Left renal cortex interstitium (tissue), 4 donors: Measurements from ENCODE around the gene FAM228A. TPM values are rescaled to one million over a fixed set of nuclear protein-coding genes. Genes with fewer than 3 reads are reported as not detected.

Experiments
- DNase-seq, 4 donors: peaks; one replicate each; pipeline ENCODE4 v3.0.0-alpha.2; 2013; ENCODE audit warnings: low read depth in 4 of 4, low spot score in 2 of 4, missing footprints in 1 of 4
- polyA plus RNA-seq, 4 donors: library from polyadenylated mRNA; unstranded; fragments of 120-200 nt; gene quantifications; one replicate each; pipeline ENCODE4 v1.2.1, GENCODE V29; 2013; ENCODE audit not compliant: insufficient read length in 4 of 4

FAM228A gene
- polyA plus RNA-seq, 4 donors, result 0.70 to 1.6 (median 1.0) TPM

DNA sequence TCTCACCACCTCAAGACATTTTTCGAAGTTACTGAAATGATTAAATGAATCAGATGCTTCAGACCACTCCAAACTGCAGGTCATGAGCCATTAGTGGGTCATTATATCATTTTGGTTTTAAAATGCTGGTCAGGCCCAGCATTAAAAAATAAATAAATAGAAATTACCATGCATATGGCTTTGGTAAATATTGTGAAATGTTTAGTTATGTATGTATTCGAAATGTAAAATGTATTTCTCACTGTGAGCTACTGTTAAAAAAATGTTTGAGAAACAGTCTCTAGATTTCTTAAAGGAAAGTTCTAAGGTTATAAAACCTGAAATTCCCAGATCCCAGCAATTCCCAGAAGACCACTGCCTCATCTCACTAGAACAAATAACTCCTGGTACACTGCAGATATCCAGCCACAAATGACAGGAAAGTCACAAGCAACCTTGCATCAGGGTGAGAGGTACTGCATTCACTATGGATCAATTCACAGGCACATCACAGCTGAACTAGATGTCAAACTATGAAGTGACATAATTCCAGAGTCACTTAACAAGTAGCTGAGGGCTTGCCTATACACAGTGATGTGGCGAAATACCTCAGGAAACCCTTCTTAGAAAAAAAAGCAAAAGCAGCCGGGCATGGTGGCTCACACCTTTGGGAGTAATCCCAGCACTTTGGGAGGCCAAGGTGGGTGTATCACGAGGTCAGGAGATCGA lies 46.6 kb downstream of the FAM228A start:
- DNase-seq, result no peak

DNA sequence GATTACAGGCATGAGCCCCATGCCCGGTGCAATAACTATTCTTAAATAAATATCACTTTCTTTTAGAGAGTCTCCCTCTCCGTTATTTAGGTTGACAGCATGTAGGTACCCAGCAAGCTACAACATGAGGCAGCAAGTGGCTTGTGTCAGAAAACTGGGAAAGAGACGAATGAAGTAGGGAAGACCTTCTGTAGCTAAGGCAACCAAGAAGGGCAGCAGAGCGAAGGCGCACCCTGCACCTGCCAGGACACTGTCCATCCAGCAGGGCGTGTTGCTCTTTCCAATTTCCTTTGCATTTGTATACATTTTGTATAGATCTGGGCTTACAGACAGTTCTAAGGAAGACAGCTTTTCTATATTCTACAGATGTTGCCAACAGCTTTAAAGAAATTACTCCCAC lies 48.1 kb downstream of the FAM228A start:
- no peak for DNase-seq

DNA sequence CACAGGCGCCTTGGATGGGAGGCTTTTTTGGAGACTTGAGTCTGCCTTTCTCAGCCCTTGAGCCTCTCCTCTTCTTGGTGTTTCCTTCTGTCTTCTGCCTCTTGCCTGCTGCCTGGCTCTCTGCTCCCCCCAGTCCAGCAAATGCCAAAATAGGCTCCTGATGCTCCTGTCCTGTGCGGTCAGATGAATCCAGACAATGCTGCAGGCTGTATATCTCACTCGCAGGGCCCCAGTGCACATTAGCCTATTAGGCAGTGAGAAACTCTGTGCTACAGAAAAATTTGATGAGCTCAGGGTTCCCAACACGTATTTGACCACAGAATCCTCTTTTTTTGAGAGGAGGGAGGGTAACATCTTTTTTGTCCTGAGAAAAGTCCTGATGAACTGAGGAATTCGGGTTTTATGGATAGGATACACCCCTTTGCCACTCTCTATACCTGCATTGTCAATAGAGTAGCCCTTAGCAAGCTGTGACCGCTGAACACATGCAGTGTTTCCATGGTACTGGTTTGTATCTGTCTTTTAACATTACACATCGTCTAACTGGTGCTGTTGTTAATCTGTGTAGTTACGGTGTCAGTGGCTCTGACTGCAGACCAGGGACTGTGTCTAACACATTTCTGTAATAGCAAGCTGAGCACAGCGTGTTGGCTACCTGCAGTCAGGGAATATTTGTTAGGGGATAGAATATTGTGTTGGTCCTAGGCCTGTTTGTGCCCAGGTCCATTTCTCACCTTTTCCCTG lies 50.8 kb downstream of the FAM228A start:
- no peak for DNase-seq

DNA sequence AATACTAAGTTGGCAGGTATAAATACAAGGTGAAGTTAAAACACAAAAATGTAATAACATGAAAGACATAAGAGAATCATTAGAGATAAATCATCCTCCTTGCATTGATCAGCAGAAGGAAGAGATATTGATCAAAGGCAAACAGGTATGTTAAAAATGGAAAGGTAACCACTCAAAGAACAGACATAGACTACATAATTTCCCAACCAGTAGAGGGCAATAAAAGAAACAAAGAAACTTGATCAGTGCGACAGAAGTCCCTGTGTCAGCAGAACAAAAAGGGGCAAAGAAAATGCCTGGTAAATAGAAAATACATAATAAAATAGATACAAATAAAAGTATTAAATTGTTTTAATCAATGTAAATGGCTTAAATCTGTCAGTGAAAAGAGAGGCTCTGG lies 53.6 kb downstream of the FAM228A start:
- DNase-seq, result no peak

DNA sequence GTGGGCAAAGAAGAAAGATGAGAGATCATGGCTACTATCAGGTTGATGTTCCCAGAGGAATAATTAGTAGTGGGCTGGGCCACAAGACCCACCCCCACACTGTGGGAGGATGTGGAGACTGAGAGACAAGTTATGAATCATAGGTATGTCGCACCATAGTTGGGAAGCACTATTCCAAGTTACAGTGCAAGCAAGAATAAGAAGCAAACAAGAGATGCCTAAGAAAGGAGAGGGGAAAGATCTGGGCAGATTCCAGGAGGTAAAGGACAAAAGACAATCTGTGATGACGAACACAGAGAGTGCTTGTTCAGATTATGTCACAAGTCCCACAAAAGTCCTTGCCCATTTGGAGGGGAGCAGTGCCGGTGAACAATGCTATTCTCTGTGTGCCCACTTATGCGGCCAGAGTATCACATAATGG lies 56.6 kb downstream of the FAM228A start:
- no peak for DNase-seq

DNA sequence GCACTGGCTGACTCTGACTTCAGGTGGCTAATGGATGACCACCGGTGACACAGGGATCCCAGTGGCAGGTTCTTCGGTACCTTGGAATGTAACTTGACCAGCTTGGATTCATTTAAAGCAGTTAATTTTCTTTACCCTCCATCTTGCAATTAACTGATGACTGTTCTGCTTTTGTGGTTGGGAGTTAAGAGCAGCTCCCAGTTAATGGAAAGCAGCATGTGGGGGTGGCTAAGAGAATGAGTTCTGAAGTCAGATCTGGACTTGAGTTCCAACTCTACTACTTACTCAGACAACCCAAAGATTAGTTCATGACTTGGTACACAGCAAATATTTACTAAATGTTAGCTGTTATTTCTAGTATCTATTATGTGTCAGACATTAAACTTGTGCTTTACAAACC lies 58.5 kb downstream of the FAM228A start:
- DNase-seq, result no peak

DNA sequence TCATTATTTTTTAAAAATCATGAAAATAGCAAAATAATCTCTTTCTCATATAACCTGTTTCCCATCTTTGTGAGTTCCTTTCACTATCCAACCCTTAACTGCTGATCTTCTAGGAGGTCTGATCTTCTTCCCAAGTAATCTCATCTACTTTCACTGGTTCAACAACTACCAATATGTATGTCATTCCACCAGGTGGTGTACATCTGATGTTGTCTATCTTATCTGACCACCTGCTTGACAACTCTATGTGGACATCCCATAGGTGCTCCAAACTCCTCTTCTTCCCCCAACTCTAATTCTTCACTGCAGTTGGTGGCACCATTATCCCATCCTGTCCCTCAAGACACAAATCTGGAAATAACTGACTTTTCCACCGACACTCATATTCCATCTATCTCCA lies 62.5 kb downstream of the FAM228A start:
- no peak for DNase-seq

DNA sequence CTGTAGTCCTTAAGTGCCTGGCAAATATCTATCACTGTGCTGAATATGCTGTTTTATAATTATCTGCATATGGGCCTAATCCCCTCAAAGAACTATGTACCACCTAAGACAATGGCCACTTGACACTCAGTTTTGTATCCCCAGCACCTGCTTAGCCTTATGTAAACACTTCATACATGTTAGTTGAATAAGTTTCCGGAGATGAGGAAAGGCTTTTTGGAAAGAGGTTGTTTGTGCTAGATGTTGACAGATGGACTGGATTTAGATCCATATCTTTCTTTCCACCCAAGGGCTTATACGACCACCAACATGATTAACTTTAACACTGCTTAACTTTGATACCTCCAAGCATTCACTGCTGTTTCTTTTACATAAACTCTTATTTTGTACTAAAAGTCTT lies 63.3 kb downstream of the FAM228A start:
- DNase-seq, result no peak

DNA sequence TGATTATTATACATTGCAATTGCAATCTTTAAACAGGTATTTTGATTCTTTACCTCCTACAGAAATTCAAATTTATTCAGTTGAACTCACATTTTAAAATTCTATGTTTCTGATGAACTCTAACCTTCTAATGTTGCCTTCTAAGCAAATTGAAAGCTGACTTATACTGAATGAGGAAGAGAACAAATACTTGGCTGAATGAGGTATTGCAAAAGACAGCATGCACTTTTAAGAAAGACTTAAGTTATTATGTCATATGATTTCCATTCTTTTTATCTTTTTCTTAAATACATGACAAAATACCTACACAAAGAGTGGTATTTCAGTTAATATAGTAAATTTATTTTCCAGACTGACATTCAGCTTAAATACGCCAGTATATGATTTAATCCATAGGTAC lies 64.7 kb downstream of the FAM228A start:
- no peak for DNase-seq

Other genes with a start within 250 kb of the FAM228A start
- gene ATAD2B, start 247.9 kb upstream of the FAM228A start, polyA plus RNA-seq, result 10 to 100 TPM; 15.8 to 25.7 (median 19.0) TPM
- gene UBXN2A, start 234.6 kb upstream of the FAM228A start, polyA plus RNA-seq, result 10 to 100 TPM; 15.4 to 19.3 (median 17.7) TPM
- gene MFSD2B, start 165.0 kb upstream of the FAM228A start, polyA plus RNA-seq, result 1 to 10 TPM; 2.9 to 3.9 (median 3.7) TPM
- 10 to 100 TPM; 14.4 to 15.8 (median 14.8) TPM for gene WDCP, start 127.7 kb upstream of the FAM228A start, polyA plus RNA-seq
- 10 to 100 TPM; 10.8 to 12.1 (median 10.9) TPM for gene FKBP1B, start 125.3 kb upstream of the FAM228A start, polyA plus RNA-seq
- gene SF3B6, start 98.7 kb upstream of the FAM228A start, polyA plus RNA-seq, result 100 to 1,000 TPM; 127 to 171 (median 153) TPM
- 10 to 100 TPM; 44.2 to 58.9 (median 48.1) TPM for gene TP53I3, start 90.2 kb upstream of the FAM228A start, polyA plus RNA-seq
- gene PFN4, start 51.7 kb upstream of the FAM228A start, polyA plus RNA-seq, result 1 to 10 TPM; 1.9 to 3.7 (median 2.9) TPM
- 10 to 100 TPM; 24.3 to 27.5 (median 26.4) TPM for gene FAM228B, start 51.6 kb upstream of the FAM228A start, polyA plus RNA-seq
- gene ITSN2, start 185.5 kb downstream of the FAM228A start, polyA plus RNA-seq, result 10 to 100 TPM; 21.7 to 32.5 (median 28.5) TPM